ENCODE results near the gene TRHDE. TPM values are rescaled to one million over a fixed set of nuclear protein-coding genes. Genes with fewer than 3 reads are reported as not detected.

The TRHDE gene
- total RNA-seq, 1 donor from 2014 or later = 34.9 TPM

DNA sequence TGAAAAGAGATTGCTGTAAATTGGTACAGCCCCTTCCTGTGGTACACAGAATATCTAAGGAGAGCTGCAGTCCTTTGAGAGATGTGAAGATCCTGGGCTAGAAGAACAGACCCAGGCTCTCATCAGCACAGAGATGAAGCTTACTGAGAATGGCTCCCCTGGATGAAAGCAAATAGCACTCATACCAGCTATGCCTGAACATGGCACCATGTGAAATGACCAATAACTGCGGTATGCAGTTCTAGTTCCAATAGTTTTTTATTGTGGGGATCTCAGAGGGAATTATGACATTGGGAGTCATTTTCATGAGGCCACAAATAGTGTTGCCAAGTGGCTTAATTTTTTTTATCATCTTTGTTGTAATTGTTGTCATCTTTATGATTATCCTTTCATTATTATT lies 15.4 kb upstream of the TRHDE start:
- no peak for DNase-seq (ENCODE audit: extremely low spot score in 2 of 2)
- Histone ChIP-seq H3K9me3 (no peaks in the 10 kb centered on the region), H3K4me1 (no peaks in the 10 kb centered on the region), H3K4me3 (no peak overlapping the region), H3K36me3 (no peaks in the 10 kb centered on the region), H3K27ac (no peak overlapping the region), H3K27me3 (no peaks in the 10 kb centered on the region)
- TF ChIP-seq, protein P1, sequence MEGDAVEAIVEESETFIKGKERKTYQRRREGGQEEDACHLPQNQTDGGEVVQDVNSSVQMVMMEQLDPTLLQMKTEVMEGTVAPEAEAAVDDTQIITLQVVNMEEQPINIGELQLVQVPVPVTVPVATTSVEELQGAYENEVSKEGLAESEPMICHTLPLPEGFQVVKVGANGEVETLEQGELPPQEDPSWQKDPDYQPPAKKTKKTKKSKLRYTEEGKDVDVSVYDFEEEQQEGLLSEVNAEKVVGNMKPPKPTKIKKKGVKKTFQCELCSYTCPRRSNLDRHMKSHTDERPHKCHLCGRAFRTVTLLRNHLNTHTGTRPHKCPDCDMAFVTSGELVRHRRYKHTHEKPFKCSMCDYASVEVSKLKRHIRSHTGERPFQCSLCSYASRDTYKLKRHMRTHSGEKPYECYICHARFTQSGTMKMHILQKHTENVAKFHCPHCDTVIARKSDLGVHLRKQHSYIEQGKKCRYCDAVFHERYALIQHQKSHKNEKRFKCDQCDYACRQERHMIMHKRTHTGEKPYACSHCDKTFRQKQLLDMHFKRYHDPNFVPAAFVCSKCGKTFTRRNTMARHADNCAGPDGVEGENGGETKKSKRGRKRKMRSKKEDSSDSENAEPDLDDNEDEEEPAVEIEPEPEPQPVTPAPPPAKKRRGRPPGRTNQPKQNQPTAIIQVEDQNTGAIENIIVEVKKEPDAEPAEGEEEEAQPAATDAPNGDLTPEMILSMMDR (IDR thresholded peaks at IDR 0.05) = no peak
- no peak for TF ChIP-seq POLR2AphosphoS5 (IDR thresholded peaks at IDR 0.05; ENCODE audit: insufficient read depth in 1 of 2, low read depth in 1 of 2)
- no peak for TF ChIP-seq POLR2A (IDR thresholded peaks at IDR 0.05)
- intact Hi-C loops (cut with DNase I) = no loop called here

GRCh38 chr12:72261885-72262284 lies 10.3 kb upstream of the TRHDE start:
- no peaks in the 10 kb centered on the region for H3K9me3 ChIP-seq
- TF ChIP-seq POLR2A (IDR thresholded peaks at IDR 0.05) (no peak), POLR2AphosphoS5 (IDR thresholded peaks at IDR 0.05; ENCODE audit: insufficient read depth in 1 of 2, low read depth in 1 of 2) (no peak)
- TF ChIP-seq, protein P1 (IDR thresholded peaks at IDR 0.05) = no peak
- no peak for DNase-seq (ENCODE audit: extremely low spot score in 2 of 2)
- no peak overlapping the region for H3K4me3 ChIP-seq
- no peaks in the 10 kb centered on the region for H3K36me3 ChIP-seq
- H3K4me1 ChIP-seq = peaks cover 8% of the 10 kb centered on the region
- no peaks in the 10 kb centered on the region for H3K27me3 ChIP-seq
- no peak overlapping the region for H3K27ac ChIP-seq
- intact Hi-C loops (cut with DNase I) = no loop called here

DNA sequence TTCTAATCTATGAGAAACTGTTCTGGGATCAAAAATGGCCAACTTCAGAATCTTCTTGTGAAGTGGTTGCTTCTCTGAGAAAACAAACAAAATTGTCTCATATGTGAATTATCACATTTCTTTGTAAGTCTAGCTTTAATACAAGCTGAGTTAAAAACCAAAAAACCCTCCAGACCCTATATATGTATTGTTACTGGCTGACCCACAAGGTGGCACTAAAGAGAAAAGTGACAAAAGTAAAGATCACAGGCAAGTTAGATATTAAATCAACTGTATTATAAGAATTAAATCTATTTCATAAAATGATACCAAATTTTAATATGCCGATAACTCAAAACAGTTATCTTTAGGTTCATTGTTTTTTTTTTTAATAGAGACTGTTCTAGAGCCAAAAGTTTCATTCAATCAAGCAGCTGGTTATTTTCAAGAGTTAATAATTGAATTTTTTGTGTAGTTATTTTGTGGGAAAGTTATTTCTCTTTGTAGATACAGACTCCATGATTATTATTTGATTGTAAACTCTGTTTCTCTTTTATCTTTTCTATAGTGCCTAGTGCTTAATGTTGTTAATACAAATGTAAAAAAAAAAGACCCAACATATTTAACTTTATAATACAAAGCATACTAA lies 7.5 kb upstream of the TRHDE start:
- intact Hi-C loops (cut with DNase I) = no loop called here
- Histone ChIP-seq H3K4me1 (peaks cover 9% of the 10 kb centered on the region), H3K4me3 (no peak overlapping the region), H3K9me3 (no peaks in the 10 kb centered on the region), H3K27ac (no peak overlapping the region), H3K27me3 (no peaks in the 10 kb centered on the region), H3K36me3 (no peaks in the 10 kb centered on the region)
- TF ChIP-seq, protein P1 (IDR thresholded peaks at IDR 0.05) = no peak
- no peak for TF ChIP-seq POLR2A (IDR thresholded peaks at IDR 0.05)
- TF ChIP-seq POLR2AphosphoS5 (IDR thresholded peaks at IDR 0.05; ENCODE audit: insufficient read depth in 1 of 2, low read depth in 1 of 2) = no peak
- no peak for DNase-seq (ENCODE audit: extremely low spot score in 2 of 2)

- no peaks in the 10 kb centered on the region for H3K9me3 ChIP-seq
- H3K36me3 ChIP-seq = no peaks in the 10 kb centered on the region
- H3K27me3 ChIP-seq = no peaks in the 10 kb centered on the region
- intact Hi-C loops (cut with DNase I) = no loop called here
- peaks cover 15% of the 10 kb centered on the region for H3K4me1 ChIP-seq
- no peak overlapping the region for H3K4me3 ChIP-seq
- no peak for DNase-seq (ENCODE audit: extremely low spot score in 2 of 2)
- no peak overlapping the region for H3K27ac ChIP-seq
- no peak for TF ChIP-seq POLR2AphosphoS5 (IDR thresholded peaks at IDR 0.05; ENCODE audit: insufficient read depth in 1 of 2, low read depth in 1 of 2)
Observed at GRCh38 chr12:72267974-72268373, 4.2 kb upstream of the TRHDE start.

DNA sequence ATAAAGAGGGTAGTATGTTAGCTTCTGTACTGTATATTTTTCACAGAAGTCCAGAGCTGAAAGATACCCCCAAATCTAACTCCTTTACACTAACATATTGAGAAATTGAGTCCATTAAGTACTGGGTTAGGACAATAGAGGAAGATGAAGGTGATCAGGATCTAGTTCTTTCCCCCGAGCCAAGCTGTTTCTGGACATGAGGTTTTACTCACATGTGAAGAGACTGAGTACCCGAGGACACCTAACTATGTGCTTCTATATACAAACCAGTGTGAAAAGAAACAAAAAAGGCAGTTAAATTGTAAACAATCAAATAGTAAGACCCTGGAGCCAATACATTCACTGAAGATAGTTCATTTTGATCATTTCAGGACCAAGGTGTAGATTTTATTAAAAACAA lies 3.8 kb upstream of the TRHDE start:
- H3K9me3 ChIP-seq = no peaks in the 10 kb centered on the region
- TF ChIP-seq POLR2A (IDR thresholded peaks at IDR 0.05) (no peak), POLR2AphosphoS5 (IDR thresholded peaks at IDR 0.05; ENCODE audit: insufficient read depth in 1 of 2, low read depth in 1 of 2) (no peak)
- TF ChIP-seq, protein P1 (IDR thresholded peaks at IDR 0.05) = no peak
- intact Hi-C loops (cut with DNase I) = no loop called here
- peaks cover 19% of the 10 kb centered on the region for H3K4me1 ChIP-seq
- no peak overlapping the region for H3K4me3 ChIP-seq
- peaks cover under 1% of the 10 kb centered on the region for H3K27me3 ChIP-seq
- H3K27ac ChIP-seq = no peak overlapping the region
- no peak for DNase-seq (ENCODE audit: extremely low spot score in 2 of 2)
- H3K36me3 ChIP-seq = no peaks in the 10 kb centered on the region

Measured in vagina (tissue), 2 donors.